ENCODE results near the gene FBL.
"Not testable (repeated sequence)": the region's sequence is repeated elsewhere in the genome, so short reads cannot be mapped to it uniquely, and the experiment has no call there.

The FBL gene

DNA sequence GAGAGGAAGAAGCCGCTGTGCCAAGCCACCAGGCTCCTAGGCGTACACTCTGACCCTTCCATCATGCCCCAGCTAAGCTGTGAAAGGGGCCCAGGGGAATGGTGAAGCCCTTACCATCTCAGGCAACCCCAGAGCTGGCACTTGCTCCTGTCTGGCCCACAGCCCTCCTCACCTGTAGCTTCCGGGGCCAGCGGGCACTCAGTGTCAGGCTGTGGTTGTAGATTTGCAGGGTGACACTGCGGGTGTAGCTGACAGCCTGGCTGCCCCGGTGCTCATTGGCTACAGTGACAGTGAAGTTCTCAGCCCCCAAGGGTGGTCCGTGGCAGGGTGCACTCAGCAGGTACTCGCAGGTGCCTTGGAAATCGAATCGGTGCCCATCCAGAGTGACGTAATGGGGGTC is 30.3 kb upstream of the FBL start:
- not testable (repeated sequence) for DNase-seq

DNA sequence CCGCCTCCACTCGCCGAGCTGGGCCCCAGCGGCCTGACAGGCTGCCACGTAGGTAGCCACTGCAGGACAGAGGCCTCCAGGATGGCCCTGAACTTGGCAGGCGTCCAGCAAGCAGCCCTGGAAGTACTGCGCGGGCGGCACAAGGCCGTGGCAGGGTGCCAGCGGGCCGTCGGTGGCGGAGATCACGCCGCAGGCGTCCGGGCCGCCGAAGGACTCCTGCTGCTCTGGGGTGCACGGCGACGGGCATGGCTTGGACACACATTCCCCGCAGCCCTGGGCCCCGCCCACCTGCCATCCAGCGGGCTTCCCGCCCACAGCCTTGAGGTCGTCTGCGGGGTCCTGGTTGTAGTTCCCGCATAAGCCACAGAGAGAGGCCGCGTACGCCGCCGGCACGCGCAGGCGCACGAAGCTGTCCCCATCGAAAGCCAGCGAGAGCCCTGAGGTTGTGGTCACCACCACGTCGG is 29.3 kb upstream of the FBL start:
- not testable (repeated sequence) for DNase-seq

DNA sequence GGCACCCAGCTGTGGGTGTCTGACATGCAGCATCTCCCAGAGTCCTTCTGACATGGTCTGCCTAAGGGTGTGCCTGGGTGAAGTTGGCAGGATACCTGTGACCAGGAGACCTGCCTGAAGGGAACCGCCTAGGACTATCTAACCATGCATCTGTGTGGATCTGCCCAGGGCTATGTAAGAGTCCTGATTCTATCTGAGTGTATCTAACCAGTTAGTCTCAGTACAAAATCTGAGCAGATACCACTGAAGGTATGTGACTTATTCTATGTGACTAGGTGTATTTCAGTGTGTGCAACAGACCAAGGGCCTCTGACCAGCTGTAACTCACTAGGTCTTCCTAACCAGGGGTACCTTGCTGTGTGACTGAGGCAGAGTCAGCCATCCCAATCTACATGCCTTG is 28.2 kb upstream of the FBL start:
- DNase-seq, result no peak

GRCh38 chr19:39873385-39873784 is 27.2 kb upstream of the FBL start:
- DNase-seq, result no peak

GRCh38 chr19:39871886-39872866 is 26.0 kb upstream of the FBL start:
- DNase-seq, result no peak

DNA sequence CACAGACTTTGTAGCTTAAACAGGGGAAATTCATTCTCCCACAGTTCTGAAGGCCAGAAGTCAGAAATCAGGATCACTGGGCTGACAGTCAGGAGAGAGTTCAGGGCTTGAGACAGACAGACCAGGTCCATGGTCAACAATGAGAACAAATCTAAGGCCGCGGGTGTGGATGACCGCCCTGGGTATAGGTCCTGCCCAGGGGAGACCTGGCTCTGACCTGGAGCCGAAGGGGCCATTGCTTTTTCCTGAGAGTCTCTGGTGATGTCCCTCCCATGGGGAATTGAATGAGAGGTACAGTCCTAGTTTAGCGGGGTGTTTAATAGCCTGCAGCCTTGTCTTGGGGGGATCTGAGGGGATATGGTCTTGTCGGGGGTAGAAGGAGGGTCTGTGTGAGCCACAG is 25.2 kb upstream of the FBL start:
- DNase-seq, result no peak

- peak in 1 of 2 experiments; percentile 43 for DNase-seq
Observed at GRCh38 chr19:39870171-39870971, 24.2 kb upstream of the FBL start.

- no peak for DNase-seq
Observed at GRCh38 chr19:39867952-39868351, 21.8 kb upstream of the FBL start.

- no peak for DNase-seq
Observed at GRCh38 chr19:39867133-39867532, 21.0 kb upstream of the FBL start.

- no peak for DNase-seq
Observed at GRCh38 chr19:39865953-39866352, 19.8 kb upstream of the FBL start.

GRCh38 chr19:39865186-39865585 is 19.0 kb upstream of the FBL start:
- DNase-seq, result no peak

GRCh38 chr19:39864118-39864517 is 17.9 kb upstream of the FBL start:
- no peak for DNase-seq

- DNase-seq, result no peak
Observed at GRCh38 chr19:39858541-39858940, 12.4 kb upstream of the FBL start.

DNA sequence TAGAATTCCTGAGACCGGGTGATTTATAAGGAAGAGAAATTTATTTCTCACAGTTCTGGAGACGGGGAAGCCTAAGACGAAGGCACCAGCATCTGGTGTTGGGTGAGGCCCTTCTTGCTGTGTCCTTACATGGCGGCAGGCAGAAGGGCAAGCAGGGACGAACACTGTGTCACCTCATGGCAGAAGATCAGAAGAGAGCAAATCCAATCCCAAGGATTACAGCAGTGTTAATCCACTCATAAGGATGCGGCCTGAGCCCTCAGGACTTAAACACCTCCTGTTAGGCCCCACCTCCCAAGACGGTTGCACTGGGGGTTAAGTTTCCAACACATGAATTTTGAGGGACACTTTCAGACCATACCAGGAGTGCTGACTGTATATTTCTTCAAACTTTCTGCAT is 6.7 kb upstream of the FBL start:
- DNase-seq, result no peak

DNA sequence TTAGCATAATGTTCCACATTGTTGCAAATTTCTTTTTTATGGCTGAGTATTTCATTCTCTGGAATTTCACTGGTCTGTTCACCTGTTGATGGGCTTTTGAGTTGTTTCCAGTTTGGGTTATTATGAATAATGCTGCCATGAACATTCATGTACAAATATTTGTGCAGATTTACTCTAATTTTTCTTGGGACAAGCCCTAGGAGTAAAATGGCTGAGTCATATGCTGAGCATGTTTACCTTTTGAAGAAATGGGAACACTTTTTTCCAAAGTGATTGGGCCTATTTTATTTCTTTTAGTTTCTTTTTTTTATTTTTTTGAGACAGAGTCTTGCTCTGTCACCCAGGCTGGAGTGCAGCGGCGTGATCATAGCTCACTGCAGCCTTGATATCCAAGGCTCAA is 4.7 kb upstream of the FBL start:
- no peak for DNase-seq

DNA sequence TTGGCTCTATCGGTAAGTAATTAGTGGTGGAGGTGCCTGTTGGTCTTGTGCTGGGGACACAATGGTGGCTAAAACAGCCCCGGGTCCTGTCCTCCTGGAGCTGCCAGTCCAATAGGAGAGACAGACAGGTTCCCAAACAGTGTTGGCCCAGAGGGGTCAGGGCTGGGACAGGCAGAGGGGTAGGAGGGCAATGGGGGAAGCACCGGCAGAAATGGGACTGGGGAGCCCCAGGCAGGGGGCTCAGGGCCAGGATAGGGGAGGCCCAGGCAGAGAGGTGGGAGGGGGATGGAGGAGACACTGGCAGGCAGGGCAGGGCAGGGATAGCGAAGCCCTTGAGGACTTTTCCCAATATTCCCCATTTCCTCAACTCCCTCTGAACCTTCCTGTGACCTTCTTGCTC is 2.2 kb upstream of the FBL start:
- DNase-seq, result no peak

DNA sequence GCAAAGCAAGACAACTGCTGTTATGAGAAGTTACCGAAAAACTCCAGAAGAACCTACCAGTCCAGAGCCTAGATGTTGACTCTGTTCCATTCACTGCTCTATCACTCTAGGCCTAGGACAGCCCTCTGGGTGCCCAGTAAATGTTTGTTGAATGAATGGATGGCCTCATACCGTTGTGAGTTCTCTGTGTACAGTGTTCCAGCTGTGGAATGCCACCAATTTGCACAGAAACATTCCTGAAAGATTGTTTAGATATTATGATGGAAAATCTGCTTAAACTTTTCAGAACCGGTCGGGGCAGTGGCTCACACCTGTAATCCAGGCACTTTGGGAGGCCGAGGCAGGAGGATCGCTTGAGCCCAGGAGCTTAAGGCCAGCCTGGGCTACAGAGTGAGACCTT is 1.3 kb upstream of the FBL start:
- DNase-seq, result no peak

GRCh38 chr19:39846678-39847486 is 703 bp upstream of the FBL start:
- peak in 1 of 2 experiments; percentile 22 for DNase-seq

GRCh38 chr19:39845584-39845932 is 621 bp downstream of the FBL start:
- peak in 1 of 2 experiments; percentile 56 for DNase-seq

DNA sequence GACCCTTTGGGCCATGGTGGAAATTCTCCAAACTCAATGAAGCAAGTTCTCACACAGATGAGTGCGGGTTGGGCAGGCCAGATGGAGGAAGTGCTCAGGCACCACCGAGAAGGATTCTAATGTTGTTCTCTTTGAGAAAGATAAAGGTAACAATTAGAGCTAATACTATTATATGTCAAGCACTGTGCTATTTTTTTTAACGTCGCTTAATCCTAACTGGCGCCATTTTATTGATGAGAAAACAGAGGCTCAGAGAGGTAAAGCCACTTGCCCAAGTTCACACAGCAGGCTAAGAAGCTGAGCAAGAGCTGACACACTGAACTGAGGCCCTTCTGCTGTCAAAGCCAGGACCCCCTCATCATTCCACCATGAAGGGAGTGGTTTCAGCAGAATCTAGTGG is 1.0 kb downstream of the FBL start:
- DNase-seq, result no peak

GRCh38 chr19:39843919-39844793 is 2.0 kb downstream of the FBL start:
- DNase-seq, result peak in 1 of 2 experiments; percentile 66
